ENCODE results near the gene RBP5.

GRCh38 chr12:7091171-7091570, 37.5 kb downstream of the RBP5 start:
- TF ChIP-seq POLR2A (IDR thresholded peaks at IDR 0.05) (no peak), CTCF (IDR thresholded peaks at IDR 0.05) (no peak), EP300 (IDR thresholded peaks at IDR 0.05) (no peak), POLR2AphosphoS5 (IDR thresholded peaks at IDR 0.05) (no peak)
